Measurements from ENCODE around the gene QPCT. TPM values are rescaled to one million over a fixed set of nuclear protein-coding genes. Genes with fewer than 3 reads are reported as not detected.
A peak's percentile ranks its signal among the peaks of the same experiment; 100 is the strongest.

Gene QPCT
- total and polyA plus RNA-seq, 5 donors from 2014 or later, result 0.30 to 0.39 TPM; not detected in 3

- no peak overlapping the region for H3K4me3 Mint-ChIP-seq
Measured at GRCh38 chr2:37302701-37303252, 41.7 kb upstream of the QPCT start.

GRCh38 chr2:37306024-37306423 is 38.4 kb upstream of the QPCT start:
- no peak overlapping the region for H3K27ac Mint-ChIP-seq
- ATAC-seq (ENCODE audit: low read depth in 2 of 2), result no peak
- Histone ChIP-seq H3K27me3 (ENCODE audit: control insufficient read depth, insufficient read depth, low read length) (no peaks in the 10 kb centered on the region), H3K27ac (ENCODE audit: insufficient read depth, low read length, poor library complexity, severe bottlenecking) (no peak overlapping the region), H3K4me3 (ENCODE audit: low read depth, low read length) (no peak overlapping the region), H3K9me3 (ENCODE audit: control insufficient read depth in 2 of 2, low read length in 2 of 2) (no peaks in the 10 kb centered on the region), H3K36me3 (ENCODE audit: control insufficient read depth, insufficient read depth, low read length) (no peaks in the 10 kb centered on the region), H3K4me1 (ENCODE audit: control insufficient read depth, insufficient read depth, low read length, poor library complexity, severe bottlenecking) (no peaks in the 10 kb centered on the region)
- peaks cover 6% of the 10 kb centered on the region for H3K36me3 Mint-ChIP-seq
- peaks cover 8 to 41% (median 22%) of the 10 kb centered on the region in 4 donors for H3K4me1 Mint-ChIP-seq
- DNase-seq, result no peak
- no peaks in the 10 kb centered on the region for H3K27me3 Mint-ChIP-seq
- no peaks in the 10 kb centered on the region for H3K9me3 Mint-ChIP-seq
- H3K4me3 Mint-ChIP-seq, result no peak overlapping the region

More at GRCh38 chr2:37302701-37303252, 41.7 kb upstream of the QPCT start:
- DNase-seq (no peak), ATAC-seq (ENCODE audit: low read depth in 2 of 2) (no peak)
- Mint-ChIP-seq H3K36me3 (peaks cover 14% of the 10 kb centered on the region), H3K27me3 (no peaks in the 10 kb centered on the region), H3K9me3 (no peaks in the 10 kb centered on the region), H3K4me1 (peaks cover 6 to 39% (median 19%) of the 10 kb centered on the region in 4 donors), H3K27ac (peak overlapping the region in 1 of 3 donors; percentile 18)
- Histone ChIP-seq H3K9me3 (ENCODE audit: control insufficient read depth in 2 of 2, low read length in 2 of 2) (no peaks in the 10 kb centered on the region), H3K27ac (ENCODE audit: insufficient read depth, low read length, poor library complexity, severe bottlenecking) (no peak overlapping the region), H3K36me3 (ENCODE audit: control insufficient read depth, insufficient read depth, low read length) (no peaks in the 10 kb centered on the region), H3K4me1 (ENCODE audit: control insufficient read depth, insufficient read depth, low read length, poor library complexity, severe bottlenecking) (no peaks in the 10 kb centered on the region), H3K4me3 (ENCODE audit: low read depth, low read length) (no peak overlapping the region), H3K27me3 (ENCODE audit: control insufficient read depth, insufficient read depth, low read length) (no peaks in the 10 kb centered on the region)

- H3K27me3 Mint-ChIP-seq, result no peaks in the 10 kb centered on the region
- ATAC-seq (ENCODE audit: low read depth in 2 of 2) (no peak), DNase-seq (no peak)
- H3K36me3 Mint-ChIP-seq, result peaks cover 6% of the 10 kb centered on the region
- peaks cover 3% of the 10 kb centered on the region for H3K4me1 ChIP-seq (ENCODE audit: control insufficient read depth, insufficient read depth, low read length, poor library complexity, severe bottlenecking)
- H3K4me1 Mint-ChIP-seq, result peaks cover 12 to 48% (median 20%) of the 10 kb centered on the region in 4 donors
- no peaks in the 10 kb centered on the region for H3K9me3 ChIP-seq (ENCODE audit: control insufficient read depth in 2 of 2, low read length in 2 of 2)
- no peaks in the 10 kb centered on the region for H3K36me3 ChIP-seq (ENCODE audit: control insufficient read depth, insufficient read depth, low read length)
- no peak overlapping the region for H3K4me3 ChIP-seq (ENCODE audit: low read depth, low read length)
- H3K27ac Mint-ChIP-seq, result no peak overlapping the region
- no peak overlapping the region for H3K27ac ChIP-seq (ENCODE audit: insufficient read depth, low read length, poor library complexity, severe bottlenecking)
- H3K27me3 ChIP-seq (ENCODE audit: control insufficient read depth, insufficient read depth, low read length), result no peaks in the 10 kb centered on the region
- H3K9me3 Mint-ChIP-seq, result no peaks in the 10 kb centered on the region
- H3K4me3 Mint-ChIP-seq, result no peak overlapping the region
Measured at GRCh38 chr2:37307500-37307899, 36.9 kb upstream of the QPCT start.

- peak overlapping the region in 1 of 4 donors; percentile 39 for H3K4me3 Mint-ChIP-seq
Measured at GRCh38 chr2:37315364-37315763, 29.1 kb upstream of the QPCT start.

GRCh38 chr2:37316181-37316580 is 28.2 kb upstream of the QPCT start:
- ATAC-seq (ENCODE audit: low read depth in 2 of 2) (no peak), DNase-seq (no peak)
- no peak overlapping the region for H3K4me3 ChIP-seq (ENCODE audit: low read depth, low read length)
- Mint-ChIP-seq H3K27ac (no peak overlapping the region), H3K36me3 (peaks cover 12% of the 10 kb centered on the region), H3K9me3 (no peaks in the 10 kb centered on the region), H3K27me3 (peaks cover 4% of the 10 kb centered on the region), H3K4me1 (peaks cover 15 to 65% (median 27%) of the 10 kb centered on the region in 4 donors), H3K4me3 (no peak overlapping the region)
- no peaks in the 10 kb centered on the region for H3K36me3 ChIP-seq (ENCODE audit: control insufficient read depth, insufficient read depth, low read length)
- H3K27me3 ChIP-seq (ENCODE audit: control insufficient read depth, insufficient read depth, low read length), result no peaks in the 10 kb centered on the region
- no peaks in the 10 kb centered on the region for H3K9me3 ChIP-seq (ENCODE audit: control insufficient read depth in 2 of 2, low read length in 2 of 2)
- peaks cover 3% of the 10 kb centered on the region for H3K4me1 ChIP-seq (ENCODE audit: control insufficient read depth, insufficient read depth, low read length, poor library complexity, severe bottlenecking)
- H3K27ac ChIP-seq (ENCODE audit: insufficient read depth, low read length, poor library complexity, severe bottlenecking), result no peak overlapping the region

More at GRCh38 chr2:37315364-37315763, 29.1 kb upstream of the QPCT start:
- peaks cover 12% of the 10 kb centered on the region for H3K36me3 Mint-ChIP-seq
- peaks cover 3% of the 10 kb centered on the region for H3K4me1 ChIP-seq (ENCODE audit: control insufficient read depth, insufficient read depth, low read length, poor library complexity, severe bottlenecking)
- no peak overlapping the region for H3K27ac Mint-ChIP-seq
- no peaks in the 10 kb centered on the region for H3K9me3 ChIP-seq (ENCODE audit: control insufficient read depth in 2 of 2, low read length in 2 of 2)
- no peak for DNase-seq
- peaks cover 18 to 70% (median 31%) of the 10 kb centered on the region in 4 donors for H3K4me1 Mint-ChIP-seq
- H3K27ac ChIP-seq (ENCODE audit: insufficient read depth, low read length, poor library complexity, severe bottlenecking), result no peak overlapping the region
- H3K27me3 ChIP-seq (ENCODE audit: control insufficient read depth, insufficient read depth, low read length), result no peaks in the 10 kb centered on the region
- peaks cover 4% of the 10 kb centered on the region for H3K27me3 Mint-ChIP-seq
- no peak overlapping the region for H3K4me3 ChIP-seq (ENCODE audit: low read depth, low read length)
- no peaks in the 10 kb centered on the region for H3K9me3 Mint-ChIP-seq
- ATAC-seq (ENCODE audit: low read depth in 2 of 2), result no peak
- no peaks in the 10 kb centered on the region for H3K36me3 ChIP-seq (ENCODE audit: control insufficient read depth, insufficient read depth, low read length)

- Histone ChIP-seq H3K36me3 (ENCODE audit: control insufficient read depth, insufficient read depth, low read length) (no peaks in the 10 kb centered on the region), H3K9me3 (ENCODE audit: control insufficient read depth in 2 of 2, low read length in 2 of 2) (no peaks in the 10 kb centered on the region), H3K27ac (ENCODE audit: insufficient read depth, low read length, poor library complexity, severe bottlenecking) (no peak overlapping the region), H3K4me1 (ENCODE audit: control insufficient read depth, insufficient read depth, low read length, poor library complexity, severe bottlenecking) (peaks cover 6% of the 10 kb centered on the region), H3K4me3 (ENCODE audit: low read depth, low read length) (no peak overlapping the region), H3K27me3 (ENCODE audit: control insufficient read depth, insufficient read depth, low read length) (no peaks in the 10 kb centered on the region)
- DNase-seq (no peak), ATAC-seq (ENCODE audit: low read depth in 2 of 2) (no peak)
- Mint-ChIP-seq H3K36me3 (peaks cover 12% of the 10 kb centered on the region), H3K27ac (peak overlapping the region in 1 of 3 donors; percentile 38), H3K27me3 (peaks cover 4% of the 10 kb centered on the region), H3K4me3 (no peak overlapping the region), H3K9me3 (no peaks in the 10 kb centered on the region), H3K4me1 (peaks cover 15 to 66% (median 31%) of the 10 kb centered on the region in 4 donors)
Measured at GRCh38 chr2:37317746-37318145, 26.7 kb upstream of the QPCT start.

GRCh38 chr2:37318401-37318800 is 26.0 kb upstream of the QPCT start:
- Mint-ChIP-seq H3K36me3 (peaks cover 12% of the 10 kb centered on the region), H3K27me3 (peaks cover 4% of the 10 kb centered on the region), H3K27ac (no peak overlapping the region), H3K4me3 (no peak overlapping the region), H3K9me3 (no peaks in the 10 kb centered on the region), H3K4me1 (peaks cover 12 to 66% (median 33%) of the 10 kb centered on the region in 4 donors)
- H3K4me3 ChIP-seq (ENCODE audit: low read depth, low read length), result no peak overlapping the region
- H3K9me3 ChIP-seq (ENCODE audit: control insufficient read depth in 2 of 2, low read length in 2 of 2), result no peaks in the 10 kb centered on the region
- H3K27me3 ChIP-seq (ENCODE audit: control insufficient read depth, insufficient read depth, low read length), result no peaks in the 10 kb centered on the region
- H3K36me3 ChIP-seq (ENCODE audit: control insufficient read depth, insufficient read depth, low read length), result no peaks in the 10 kb centered on the region
- DNase-seq (no peak), ATAC-seq (ENCODE audit: low read depth in 2 of 2) (no peak)
- no peak overlapping the region for H3K27ac ChIP-seq (ENCODE audit: insufficient read depth, low read length, poor library complexity, severe bottlenecking)
- H3K4me1 ChIP-seq (ENCODE audit: control insufficient read depth, insufficient read depth, low read length, poor library complexity, severe bottlenecking), result peaks cover 13% of the 10 kb centered on the region

All from CD4-positive, CD25-positive, alpha-beta regulatory T cell (primary cell).